Vagina (tissue), 2 donors: ENCODE data around the gene LMAN2L.

Experiments
- CTCF ChIP-seq, 3 experiments: fragments of 450-650 bp in 2 of 3; fragments of 200-600 bp in 1 of 3; sonication (generic) in 1 of 3; IDR thresholded peaks; one replicate each; pipeline ENCODE4 v1.5.1; 2017 to 2019; ENCODE audit warnings: antibody characterized with exemption in 3 of 3, mild to moderate bottlenecking in 2 of 3, moderate library complexity in 2 of 3
- POLR2A ChIP-seq, 2 donors: fragments of 450-650 bp; IDR thresholded peaks; one replicate each; pipeline ENCODE4 v1.6.1; 2017; ENCODE audit warnings: antibody characterized with exemption in 2 of 2, mild to moderate bottlenecking in 2 of 2, moderate library complexity in 2 of 2

- TF ChIP-seq CTCF (IDR thresholded peaks at IDR 0.05), result no peak
- TF ChIP-seq POLR2A (IDR thresholded peaks at IDR 0.05), result no peak
Observed at GRCh38 chr2:96664366-96664925, 75.4 kb downstream of the LMAN2L start.
